ENCODE measurements around the gene TENT4B. TPM values are rescaled to one million over a fixed set of nuclear protein-coding genes. Genes with fewer than 3 reads are reported as not detected.

The TENT4B gene
- total RNA-seq, 1 donor from 2014 or later, result 16.8 TPM

- no peak for DNase-seq (ENCODE audit: low spot score)
- Mint-ChIP-seq H3K27ac (peak overlapping the region; percentile 98), H3K27me3 (ENCODE audit: low read depth) (no peaks in the 10 kb centered on the region), H3K4me3 (ENCODE audit: low read depth) (peak overlapping the region; percentile 92), H3K9me3 (no peaks in the 10 kb centered on the region), H3K36me3 (ENCODE audit: low read depth) (peaks cover 56% of the 10 kb centered on the region), H3K4me1 (ENCODE audit: low read depth) (peaks cover 71% of the 10 kb centered on the region)
- intact Hi-C loops (cut with micrococcal nuclease), result loop anchor here (5.0 kb wide), 1 partner anchor 123 kb away; the partner anchor contains the start of gene TENT4B
Measured at GRCh38 chr16:50275428-50276325, 122.6 kb downstream of the TENT4B start.

- Mint-ChIP-seq H3K27ac (peak overlapping the region; percentile 81), H3K36me3 (ENCODE audit: low read depth) (peaks cover 54% of the 10 kb centered on the region), H3K27me3 (ENCODE audit: low read depth) (no peaks in the 10 kb centered on the region), H3K4me1 (ENCODE audit: low read depth) (peaks cover 70% of the 10 kb centered on the region), H3K9me3 (no peaks in the 10 kb centered on the region), H3K4me3 (ENCODE audit: low read depth) (no peak overlapping the region)
- intact Hi-C loops (cut with micrococcal nuclease), result loop anchor here (5.0 kb wide), 1 partner anchor 124 kb away; the partner anchor contains the start of gene TENT4B
- DNase-seq (ENCODE audit: low spot score), result no peak
Measured at GRCh38 chr16:50276326-50276640, 123.2 kb downstream of the TENT4B start.

GRCh38 chr16:50276801-50277555 is 123.9 kb downstream of the TENT4B start:
- Mint-ChIP-seq H3K4me3 (ENCODE audit: low read depth) (peak overlapping the region; percentile 39), H3K27ac (peak overlapping the region; percentile 81), H3K9me3 (no peaks in the 10 kb centered on the region), H3K4me1 (ENCODE audit: low read depth) (peaks cover 68% of the 10 kb centered on the region), H3K36me3 (ENCODE audit: low read depth) (peaks cover 50% of the 10 kb centered on the region), H3K27me3 (ENCODE audit: low read depth) (no peaks in the 10 kb centered on the region)
- intact Hi-C loops (cut with micrococcal nuclease), result loop anchor here (1.0 to 5.0 kb wide), 2 partner anchors 10 to 125 kb away; partner anchors contain the start of gene TENT4B
- no peak for DNase-seq (ENCODE audit: low spot score)

GRCh38 chr16:50278251-50278650 is 125.1 kb downstream of the TENT4B start:
- no peaks in the 10 kb centered on the region for H3K9me3 Mint-ChIP-seq
- no peak for DNase-seq (ENCODE audit: low spot score)
- H3K27ac Mint-ChIP-seq, result peak overlapping the region; percentile 81
- H3K36me3 Mint-ChIP-seq (ENCODE audit: low read depth), result peaks cover 49% of the 10 kb centered on the region
- H3K4me3 Mint-ChIP-seq (ENCODE audit: low read depth), result peak overlapping the region; percentile 6
- intact Hi-C loops (cut with micrococcal nuclease), result loop anchor here (2.0 to 5.0 kb wide), 2 partner anchors 49 to 126 kb away; partner anchors contain the start of gene TENT4B
- no peaks in the 10 kb centered on the region for H3K27me3 Mint-ChIP-seq (ENCODE audit: low read depth)
- peaks cover 70% of the 10 kb centered on the region for H3K4me1 Mint-ChIP-seq (ENCODE audit: low read depth)

DNA sequence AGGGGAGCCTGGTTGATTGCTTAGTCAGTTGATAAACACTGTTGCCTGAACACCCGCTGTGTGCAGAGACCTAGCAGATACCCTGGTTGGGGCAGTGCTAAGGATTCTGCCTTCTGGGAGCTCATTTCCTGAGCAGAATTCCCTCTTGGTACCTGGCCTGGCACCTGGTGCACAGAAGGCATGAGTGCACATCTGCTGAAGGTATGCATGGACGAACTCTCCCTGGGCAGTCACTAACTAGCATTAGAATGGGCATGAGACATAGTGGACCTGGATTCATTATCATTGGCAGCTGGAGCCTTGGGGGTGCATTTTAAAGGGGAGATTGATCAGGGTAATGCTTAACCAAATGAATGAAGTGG is 126.4 kb downstream of the TENT4B start:
- no peak for DNase-seq (ENCODE audit: low spot score)
- no peaks in the 10 kb centered on the region for H3K9me3 Mint-ChIP-seq
- peaks cover 69% of the 10 kb centered on the region for H3K4me1 Mint-ChIP-seq (ENCODE audit: low read depth)
- H3K36me3 Mint-ChIP-seq (ENCODE audit: low read depth), result peaks cover 54% of the 10 kb centered on the region
- intact Hi-C loops (cut with micrococcal nuclease), result loop anchor here (2.0 to 5.0 kb wide), 2 partner anchors 47 to 127 kb away; partner anchors contain the start of gene TENT4B
- no peak overlapping the region for H3K27ac Mint-ChIP-seq
- no peak overlapping the region for H3K4me3 Mint-ChIP-seq (ENCODE audit: low read depth)
- no peaks in the 10 kb centered on the region for H3K27me3 Mint-ChIP-seq (ENCODE audit: low read depth)

- Mint-ChIP-seq H3K4me1 (ENCODE audit: low read depth) (peaks cover 63% of the 10 kb centered on the region), H3K9me3 (no peaks in the 10 kb centered on the region), H3K36me3 (ENCODE audit: low read depth) (peaks cover 59% of the 10 kb centered on the region), H3K27ac (no peak overlapping the region), H3K4me3 (ENCODE audit: low read depth) (no peak overlapping the region), H3K27me3 (ENCODE audit: low read depth) (no peaks in the 10 kb centered on the region)
- no peak for DNase-seq (ENCODE audit: low spot score)
- intact Hi-C loops (cut with micrococcal nuclease), result no loop called here
Measured at GRCh38 chr16:50280932-50281331, 127.8 kb downstream of the TENT4B start.

Other genes with a start within 250 kb of the TENT4B start
- gene CNEP1R1, start 128.1 kb upstream of the TENT4B start, total RNA-seq, result 23.4 and 26.1 TPM in 2 replicates
- 24.9 and 25.9 TPM in 2 replicates for gene HEATR3, start 87.3 kb upstream of the TENT4B start, total RNA-seq
- gene ADCY7, start 113.2 kb downstream of the TENT4B start, total RNA-seq, result 78.7 and 89.5 TPM in 2 replicates
- gene BRD7, start 215.7 kb downstream of the TENT4B start, total RNA-seq, result 76.0 and 79.5 TPM in 2 replicates

Data from activated T-helper 2 cell treated with anti-CD3 and anti-CD28 coated beads, Interferon-gamma antibody, Interleukin-2, Interleukin-4, amounts not matched to agents 10 μg/mL and 5 μg/mL and 100 μg/mL, durations not matched to agents 14 hours and 24 hours and 36 hours (primary cell).